ENCODE measurements around the gene ZMYND10.

GRCh38 chr3:50380405-50381085 lies 35.0 kb upstream of the ZMYND10 start:
- TF ChIP-seq CTCF (IDR thresholded peaks at IDR 0.05; ENCODE audit: insufficient read depth, low read depth, low read length) = no peak
- TF ChIP-seq EZH2 (IDR thresholded peaks at IDR 0.05; ENCODE audit: insufficient read depth, low read length) = no peak

Data from astrocyte (in vitro differentiated cells and primary cell).